Measurements from ENCODE around the gene SLCO4A1.
"Not testable (repeated sequence)": the region's sequence is repeated elsewhere in the genome, so short reads cannot be mapped to it uniquely, and the experiment has no call there.

SLCO4A1 gene

DNA sequence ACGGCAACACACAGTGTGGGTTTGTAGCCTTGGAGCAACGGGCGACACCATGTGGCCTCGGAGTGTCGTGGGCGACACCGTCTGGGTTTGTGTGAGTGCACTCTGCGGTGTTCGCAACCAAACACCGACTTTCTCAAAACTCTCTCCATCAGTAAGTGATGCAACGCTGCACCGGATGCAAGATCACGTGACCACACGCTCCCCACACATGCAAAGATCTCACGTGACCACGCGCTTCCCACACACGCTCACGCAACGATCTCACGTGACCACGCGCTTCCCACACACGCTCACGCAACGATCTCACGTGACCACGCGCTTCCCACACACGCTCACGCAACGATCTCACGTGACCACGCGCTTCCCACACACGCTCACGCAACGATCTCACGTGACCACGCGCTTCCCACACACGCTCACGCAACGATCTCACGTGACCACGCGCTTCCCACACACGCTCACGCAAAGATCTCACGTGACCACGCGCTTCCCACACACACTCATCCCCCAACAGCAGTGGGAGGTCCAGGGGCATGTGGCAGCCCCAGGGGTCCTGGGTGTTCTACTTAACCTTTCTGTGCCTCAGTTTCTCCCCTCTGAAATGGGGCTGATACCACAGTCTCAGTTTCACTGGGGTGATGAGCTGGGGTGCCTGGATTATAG lies 41.5 kb downstream of the SLCO4A1 start:
- not testable (repeated sequence) for DNase-seq (ENCODE audit: low read depth in 1 of 2, low spot score in 1 of 2)

DNA sequence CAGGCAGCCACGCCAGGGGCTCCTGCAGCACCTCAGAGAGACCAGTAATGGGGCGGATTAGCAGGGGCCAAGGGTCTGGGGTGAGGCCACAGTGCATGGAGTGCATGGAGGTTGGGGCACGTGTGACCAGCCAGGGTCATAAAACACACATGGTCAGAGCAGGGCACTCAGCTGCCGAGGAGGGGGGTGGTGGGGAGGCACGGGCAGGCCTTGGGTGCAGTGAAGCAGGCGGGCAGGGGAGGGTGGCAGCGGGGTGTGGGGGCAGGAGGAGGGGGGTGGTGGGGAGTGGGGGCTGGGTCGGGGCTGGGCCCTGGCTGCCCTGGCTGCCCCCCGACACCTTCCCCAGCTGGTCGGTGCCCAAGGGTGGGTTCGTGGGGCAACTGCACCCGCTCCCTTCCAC lies 42.7 kb downstream of the SLCO4A1 start:
- no peak for DNase-seq (ENCODE audit: low read depth in 1 of 2, low spot score in 1 of 2)

DNA sequence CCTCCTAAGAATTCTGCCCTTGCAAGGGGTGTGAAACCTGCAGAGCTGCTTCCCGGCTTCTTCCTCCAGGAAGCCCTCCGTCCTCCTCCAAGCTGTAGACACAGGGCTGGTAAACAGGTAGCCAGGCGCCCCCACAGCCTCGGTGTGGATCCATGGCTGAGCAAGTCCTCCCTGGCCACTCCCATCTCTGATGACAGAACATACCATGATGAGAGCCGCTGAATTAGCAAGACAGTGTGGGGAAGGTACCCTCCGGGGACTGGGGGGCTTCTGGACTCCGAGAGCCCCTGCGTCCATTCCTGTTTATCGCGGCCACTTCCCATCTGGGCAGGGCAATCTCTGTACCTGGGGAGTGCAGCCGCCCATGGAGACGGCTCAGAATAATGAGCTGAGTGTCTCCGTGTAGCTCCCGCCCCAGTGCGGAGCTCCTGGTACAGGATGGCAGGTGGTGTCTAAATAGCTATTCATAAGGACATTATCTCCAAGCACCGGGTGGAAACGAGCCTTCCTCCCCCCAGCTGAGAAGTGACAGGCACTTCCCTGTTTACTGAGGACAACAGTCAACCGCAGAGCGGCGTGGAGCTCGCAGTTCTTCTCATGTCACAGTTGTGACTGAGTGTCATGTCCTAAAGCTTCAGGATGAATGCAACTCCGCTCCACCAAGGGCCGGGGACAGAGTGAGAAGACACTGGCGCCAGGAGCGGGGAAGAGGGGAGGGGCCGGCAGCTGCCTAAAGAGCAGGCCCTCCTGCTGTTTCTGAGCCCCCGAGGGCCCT lies 43.7 kb downstream of the SLCO4A1 start:
- no peak for DNase-seq (ENCODE audit: low read depth in 1 of 2, low spot score in 1 of 2)

DNA sequence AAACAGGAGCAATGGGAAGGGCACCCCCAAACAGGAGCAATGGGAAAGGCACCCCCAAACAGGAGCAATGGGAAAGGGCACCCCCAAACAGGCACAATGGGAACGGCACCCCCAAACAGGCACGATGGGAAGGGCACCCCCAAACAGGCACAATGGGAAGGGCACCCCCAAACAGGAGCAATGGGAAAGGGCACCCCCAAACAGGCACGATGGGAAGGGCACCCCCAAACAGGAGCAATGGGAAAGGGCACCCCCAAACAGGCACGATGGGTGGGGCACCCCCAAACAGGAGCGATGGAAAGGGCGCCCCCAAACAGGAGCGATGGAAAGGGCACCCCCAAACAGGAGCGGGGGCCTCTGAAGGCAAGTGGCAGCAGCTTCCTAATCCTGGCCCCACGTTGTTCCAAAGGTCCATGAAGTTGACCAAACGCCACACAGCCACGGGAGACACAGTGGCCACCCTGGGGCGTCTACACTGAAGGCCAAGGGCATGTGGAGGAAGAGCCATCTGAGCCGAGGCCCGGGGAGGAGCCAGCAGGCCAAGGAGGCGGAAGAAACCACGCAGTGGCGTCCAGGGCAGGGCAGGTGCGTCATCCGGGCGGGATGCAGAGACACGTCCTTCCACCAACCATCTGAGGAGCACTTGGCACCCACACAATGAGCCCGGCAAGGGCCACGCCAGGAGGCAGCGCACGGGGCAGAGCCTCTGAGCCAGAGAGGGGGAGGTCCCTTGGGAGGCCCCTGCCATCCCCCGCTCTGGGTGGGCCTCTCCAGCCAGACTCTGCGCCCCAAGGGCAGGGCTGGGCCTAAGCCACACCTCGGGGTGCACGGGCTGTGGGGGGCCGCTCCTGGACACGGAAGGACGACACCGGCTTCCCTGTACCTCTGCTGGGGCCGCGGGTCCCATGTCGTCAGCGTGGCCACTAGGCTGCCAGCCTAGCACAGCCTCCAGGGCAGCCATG lies 44.8 kb downstream of the SLCO4A1 start:
- DNase-seq (ENCODE audit: low read depth in 1 of 2, low spot score in 1 of 2): no peak

DNA sequence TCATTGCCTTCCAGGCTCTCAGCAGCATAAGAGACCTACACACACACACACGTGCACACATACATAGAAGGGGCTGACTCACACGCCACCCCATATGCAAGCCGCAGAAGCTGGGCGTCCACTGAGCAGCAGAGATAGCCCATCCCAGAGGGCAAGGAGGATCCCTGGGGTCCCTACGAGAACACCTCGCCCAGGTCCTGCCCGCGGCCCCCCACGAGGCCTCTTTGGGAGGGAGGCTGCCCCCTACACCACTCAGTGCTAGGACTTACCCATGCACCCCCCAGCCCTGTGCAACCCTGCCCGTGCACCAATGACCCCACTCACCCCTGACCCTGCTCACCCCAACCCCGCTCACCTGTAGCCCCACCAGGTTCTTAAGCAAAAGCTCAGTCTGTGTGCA lies 45.8 kb downstream of the SLCO4A1 start:
- no peak for DNase-seq (ENCODE audit: low read depth in 1 of 2, low spot score in 1 of 2)

DNA sequence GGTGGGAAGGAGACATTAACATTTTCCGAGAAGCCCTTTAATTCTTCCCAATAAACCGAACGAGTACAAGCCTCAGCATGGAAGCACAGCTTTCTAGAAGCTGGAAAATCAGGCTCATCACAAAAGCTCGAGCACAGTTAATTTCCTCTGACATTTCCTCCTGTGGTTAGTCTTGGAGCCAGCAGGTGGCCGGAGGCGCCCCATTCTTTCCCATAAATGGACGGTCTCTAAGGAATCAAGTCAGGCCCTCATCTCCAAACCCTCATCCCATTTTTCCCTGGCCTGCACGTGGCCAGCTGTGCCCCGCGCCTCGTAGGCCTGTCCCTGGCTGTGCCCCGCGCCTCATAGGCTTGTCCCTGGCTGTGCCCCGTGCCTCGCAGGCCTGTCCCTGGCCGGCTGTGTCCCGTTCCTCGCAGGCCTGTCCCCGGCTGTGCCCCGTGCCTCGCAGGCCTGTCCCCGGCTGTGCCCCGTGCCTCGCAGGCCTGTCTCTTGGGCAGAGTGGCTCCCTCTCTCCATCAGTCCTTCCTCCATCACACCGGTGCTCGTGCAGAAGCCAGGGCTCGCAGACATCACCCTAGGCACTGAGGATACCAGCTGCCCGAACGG lies 46.7 kb downstream of the SLCO4A1 start:
- no peak for DNase-seq (ENCODE audit: low read depth in 1 of 2, low spot score in 1 of 2)

DNA sequence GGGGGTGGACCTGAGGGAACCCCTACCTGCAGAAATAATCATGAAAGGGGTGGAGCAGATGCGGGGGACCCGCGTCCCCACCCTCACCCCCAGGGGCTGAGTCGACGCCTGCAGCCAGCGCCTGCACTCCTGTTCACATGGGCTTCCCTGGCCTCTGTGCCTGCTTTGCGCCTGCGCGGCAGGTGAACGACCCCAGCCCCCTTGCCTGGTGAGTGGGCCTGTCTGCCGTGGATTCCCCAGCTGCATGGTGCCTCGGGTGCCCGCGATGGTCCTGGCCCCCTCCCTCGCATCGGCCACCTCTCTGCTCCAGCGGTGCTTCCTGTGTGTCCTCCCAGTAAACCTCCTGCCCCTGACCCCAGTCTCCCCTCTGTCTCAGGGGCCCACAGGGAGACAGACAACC lies 47.6 kb downstream of the SLCO4A1 start:
- DNase-seq (ENCODE audit: low read depth in 1 of 2, low spot score in 1 of 2): no peak

DNA sequence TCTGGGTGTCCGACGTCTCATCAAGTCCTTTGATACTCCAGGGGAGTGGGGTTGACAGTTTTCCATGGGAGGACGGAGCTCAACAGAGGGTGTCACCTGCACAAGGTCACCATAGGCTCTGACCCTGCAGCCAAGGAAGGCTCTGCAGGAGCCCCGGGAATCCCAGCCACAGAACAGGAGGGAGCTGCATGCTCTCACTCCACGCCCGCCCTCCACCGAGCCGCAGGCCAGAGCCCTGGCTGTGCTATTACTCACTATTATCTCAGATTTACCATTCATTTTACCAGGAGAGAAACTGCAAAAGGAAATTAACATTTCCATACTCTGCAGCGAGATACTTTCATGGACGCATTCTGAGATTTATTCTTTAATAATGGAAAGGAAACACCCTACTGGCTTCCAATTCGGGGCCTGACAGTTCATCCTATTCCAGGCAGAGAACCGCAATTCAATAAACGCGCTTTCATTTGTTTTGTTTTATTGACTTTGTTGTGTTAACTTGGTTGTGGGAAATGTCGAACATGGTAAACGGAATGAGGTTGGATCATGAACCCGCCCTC lies 48.0 kb downstream of the SLCO4A1 start:
- DNase-seq (ENCODE audit: low read depth in 1 of 2, low spot score in 1 of 2): no peak

DNA sequence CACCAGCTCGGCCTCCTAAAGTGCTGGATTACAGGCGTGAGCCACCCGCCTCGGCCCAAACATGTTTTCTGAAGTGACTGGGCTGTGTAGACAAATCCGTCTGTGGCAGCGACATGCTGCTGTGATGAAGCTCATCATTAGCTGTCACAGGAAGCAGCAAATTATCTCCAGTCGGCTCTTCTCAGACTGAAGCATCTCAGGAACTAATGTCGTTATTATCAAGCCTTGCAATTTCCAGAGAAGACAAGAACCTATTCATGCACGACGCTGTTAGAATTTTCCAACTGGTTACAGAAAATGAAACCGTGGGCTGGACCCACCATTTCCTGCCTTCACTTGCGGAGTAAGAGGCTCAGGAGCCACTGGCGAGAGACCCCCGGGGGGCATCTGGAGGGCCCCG lies 49.2 kb downstream of the SLCO4A1 start:
- DNase-seq (ENCODE audit: low read depth in 1 of 2, low spot score in 1 of 2): no peak

DNA sequence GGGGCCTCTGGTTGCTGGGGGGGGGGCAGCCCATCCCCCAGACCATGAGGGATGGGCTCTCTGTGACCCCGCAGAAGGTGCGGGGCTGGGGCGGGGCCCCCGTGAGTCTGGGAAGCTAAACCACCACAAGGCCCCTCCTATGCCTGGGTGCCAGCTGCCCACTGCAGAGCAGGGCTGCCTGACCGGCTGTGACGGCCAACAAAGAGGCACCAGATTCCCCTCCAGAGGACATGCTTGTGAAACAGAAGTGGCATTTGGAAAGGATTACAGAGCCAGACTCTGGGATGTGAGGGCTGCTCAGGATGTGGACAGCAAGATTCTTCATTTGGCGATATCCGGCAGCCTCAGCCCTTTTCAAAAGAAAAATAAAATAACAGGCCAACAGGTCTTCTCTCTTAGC lies 49.9 kb downstream of the SLCO4A1 start:
- DNase-seq (ENCODE audit: low read depth in 1 of 2, low spot score in 1 of 2): no peak

DNA sequence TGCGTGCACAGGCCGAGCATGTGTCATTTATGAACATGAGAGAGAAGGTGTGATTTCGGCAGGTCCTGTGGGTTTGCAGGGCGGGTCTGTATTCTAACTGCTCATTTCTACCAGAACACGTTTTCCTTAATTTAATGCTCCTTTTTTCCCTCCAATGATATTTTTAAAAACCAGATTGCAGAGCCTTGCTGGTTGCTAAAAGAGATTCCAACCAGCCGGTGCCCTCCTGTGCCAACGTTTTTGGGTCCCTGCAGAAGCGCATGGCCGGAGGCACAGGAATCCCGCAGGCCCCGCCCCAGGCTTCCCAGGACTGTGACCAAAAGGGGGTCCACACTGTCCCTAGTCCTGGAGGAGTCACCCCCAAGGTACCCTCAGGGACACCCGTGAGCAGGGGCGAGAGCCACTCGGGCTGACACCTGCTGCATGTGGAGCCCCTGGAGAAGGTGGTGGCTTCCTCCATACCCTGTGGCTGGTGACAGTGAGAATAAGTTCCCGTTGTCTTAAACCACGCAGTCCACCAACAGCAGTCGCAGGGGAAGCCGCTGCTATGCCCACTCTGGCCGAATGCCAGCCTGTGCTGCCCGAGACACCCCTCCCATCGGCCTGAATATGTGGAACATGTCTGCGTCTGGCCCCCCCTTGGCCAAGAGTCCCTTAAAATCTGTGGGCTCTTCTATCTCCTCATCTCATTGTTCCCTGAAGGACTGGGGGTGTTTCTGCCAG lies 50.7 kb downstream of the SLCO4A1 start:
- no peak for DNase-seq (ENCODE audit: low read depth in 1 of 2, low spot score in 1 of 2)

DNA sequence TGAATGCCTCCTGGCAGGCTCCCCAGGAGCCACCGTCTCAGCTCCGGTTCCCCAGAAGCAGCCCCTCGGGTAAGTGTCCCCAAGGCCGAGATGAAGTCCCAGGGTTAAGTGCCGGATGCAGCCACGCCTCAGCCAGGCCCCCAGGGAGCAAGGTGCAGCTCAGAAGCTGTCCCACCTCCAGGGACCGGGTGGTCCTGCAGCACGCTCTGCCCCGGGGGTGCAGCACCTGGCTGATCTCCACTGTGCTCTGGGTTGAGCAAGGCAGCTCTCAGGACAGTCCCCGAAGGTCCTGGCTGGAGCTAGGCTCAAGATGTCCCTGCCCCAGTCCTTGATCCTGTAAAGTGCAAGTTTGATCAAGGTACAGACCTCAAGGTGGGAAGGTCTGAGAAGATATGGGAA lies 51.2 kb downstream of the SLCO4A1 start:
- DNase-seq (ENCODE audit: low read depth in 1 of 2, low spot score in 1 of 2): no peak

DNA sequence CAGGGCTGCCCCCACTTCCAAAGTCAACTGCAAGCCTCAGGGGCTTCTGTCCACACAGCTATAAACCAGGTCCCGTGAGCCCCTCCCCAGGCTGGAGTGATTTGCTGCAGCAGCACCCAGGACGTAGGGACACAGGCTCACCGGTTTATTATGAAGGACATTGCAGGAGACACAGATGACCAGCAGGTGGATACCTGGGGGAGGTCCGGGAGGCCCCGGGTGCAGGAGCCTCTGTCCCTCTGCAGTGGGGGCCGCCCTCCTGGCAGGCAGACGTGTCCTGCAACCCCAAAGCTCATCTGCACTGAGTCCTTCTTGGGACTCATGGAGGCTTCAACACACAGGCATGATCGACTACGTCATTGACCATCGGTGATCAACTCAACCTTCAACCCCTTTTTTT lies 51.8 kb downstream of the SLCO4A1 start:
- DNase-seq (ENCODE audit: low read depth in 1 of 2, low spot score in 1 of 2): no peak

DNA sequence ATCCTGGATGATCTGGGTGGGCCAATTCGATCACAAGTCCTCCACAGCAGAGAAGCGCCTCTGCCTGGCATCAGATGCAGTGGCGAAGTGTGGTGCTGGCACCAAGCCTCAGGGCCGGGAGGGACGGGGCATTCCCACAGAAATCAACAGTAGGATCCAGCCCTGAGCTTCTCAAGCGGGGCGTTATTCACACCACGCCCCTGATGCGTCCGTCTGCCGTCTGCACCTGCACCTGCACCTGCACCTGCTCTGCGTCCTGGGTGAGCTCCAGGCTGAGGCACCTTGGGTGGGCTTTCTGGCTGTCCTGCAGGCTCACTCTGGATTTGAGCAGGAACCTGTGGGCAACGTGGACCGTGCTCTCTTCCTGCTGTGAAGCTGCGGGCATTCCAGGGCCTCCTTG lies 52.6 kb downstream of the SLCO4A1 start:
- DNase-seq (ENCODE audit: low read depth in 1 of 2, low spot score in 1 of 2): no peak

DNA sequence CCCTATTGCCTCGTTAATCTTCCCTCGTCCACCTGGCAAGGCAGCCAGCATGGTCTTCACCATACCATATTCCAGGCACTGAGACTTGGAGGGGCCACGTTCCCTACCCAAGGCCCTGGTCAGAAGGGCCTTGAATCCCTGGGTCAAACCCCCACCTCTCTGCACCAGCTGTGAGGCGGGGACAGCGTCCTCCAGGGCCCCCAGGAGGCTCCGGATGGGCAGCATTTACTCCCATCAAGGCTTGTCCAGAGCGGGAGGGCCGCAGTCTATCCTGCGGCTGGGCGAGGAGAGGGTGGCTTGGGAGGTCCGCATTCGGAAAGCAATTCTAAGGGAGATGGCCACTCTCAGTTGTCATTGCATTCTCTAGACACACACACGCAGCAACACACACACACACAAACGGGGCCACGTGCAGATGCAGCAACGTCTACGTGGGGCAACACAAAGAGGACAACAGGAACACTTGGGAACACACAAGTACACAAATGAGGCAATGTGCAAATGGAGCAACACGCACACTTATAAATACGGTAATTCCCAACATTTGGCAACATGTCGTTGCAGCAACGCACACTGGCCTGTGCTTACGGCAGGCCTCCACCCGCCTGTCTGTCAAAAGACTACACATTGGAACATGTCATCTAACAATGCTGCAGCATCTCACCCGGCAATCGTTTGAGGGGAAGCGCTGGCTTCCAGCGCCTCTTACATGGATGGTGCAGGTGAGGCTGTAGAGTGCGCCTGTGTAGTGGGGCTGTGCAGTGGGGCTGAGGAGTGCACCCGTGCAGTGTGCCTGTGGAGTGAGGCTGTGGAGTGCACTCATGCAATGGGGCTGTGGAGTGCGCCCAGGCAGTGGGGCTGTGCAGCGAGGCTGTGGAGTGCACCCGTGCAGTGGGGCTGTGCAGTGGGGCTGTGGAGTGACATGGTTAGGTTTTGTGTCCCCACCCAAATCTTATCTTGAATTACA lies 53.4 kb downstream of the SLCO4A1 start:
- DNase-seq (ENCODE audit: low read depth in 1 of 2, low spot score in 1 of 2): no peak

DNA sequence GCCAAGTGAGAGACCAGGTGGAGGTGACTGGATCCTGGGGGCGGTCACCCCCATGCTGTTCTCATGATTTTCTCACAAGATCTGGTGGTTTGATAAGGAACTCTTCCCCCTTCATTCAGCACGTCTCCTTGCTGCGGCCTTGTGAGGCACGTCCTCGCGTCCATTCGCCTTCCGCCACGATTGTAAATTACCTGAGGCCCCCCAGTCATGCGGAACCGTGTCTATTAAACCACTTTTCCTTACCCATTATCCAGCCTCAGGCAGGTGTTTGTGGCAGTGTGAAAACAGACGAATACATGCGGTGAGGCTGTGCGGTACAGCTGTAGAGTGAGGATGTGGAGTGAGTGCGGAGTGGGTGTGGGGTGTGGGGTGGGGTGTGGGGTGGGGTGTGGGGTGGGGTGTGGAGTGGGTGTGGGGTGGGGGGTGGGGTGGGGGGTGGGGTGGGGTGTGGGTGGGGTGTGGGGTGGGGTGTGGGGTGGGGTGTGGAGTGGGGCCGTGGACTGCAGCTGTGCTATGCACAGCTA lies 54.2 kb downstream of the SLCO4A1 start:
- no peak for DNase-seq (ENCODE audit: low read depth in 1 of 2, low spot score in 1 of 2)

DNA sequence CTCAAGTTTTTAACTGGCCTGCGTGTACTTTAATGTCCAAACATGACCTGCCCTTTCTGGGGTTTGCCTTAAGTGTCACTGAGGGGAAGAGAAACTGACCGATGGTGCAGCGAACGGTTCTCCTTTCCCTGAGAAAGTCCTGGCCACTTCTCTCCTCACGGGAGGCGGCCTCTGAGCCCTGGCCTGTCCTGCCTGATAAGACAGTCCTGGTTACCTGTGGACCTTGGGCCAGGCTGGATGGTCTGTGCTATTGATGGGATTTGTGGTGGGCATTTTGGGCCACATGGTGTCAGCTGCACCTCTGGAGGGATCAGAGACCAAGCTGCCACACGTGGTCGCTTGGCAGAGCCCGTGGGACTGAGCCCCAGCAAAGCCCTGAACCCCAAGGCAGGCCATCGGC lies 54.7 kb downstream of the SLCO4A1 start:
- DNase-seq (ENCODE audit: low read depth in 1 of 2, low spot score in 1 of 2): no peak

DNA sequence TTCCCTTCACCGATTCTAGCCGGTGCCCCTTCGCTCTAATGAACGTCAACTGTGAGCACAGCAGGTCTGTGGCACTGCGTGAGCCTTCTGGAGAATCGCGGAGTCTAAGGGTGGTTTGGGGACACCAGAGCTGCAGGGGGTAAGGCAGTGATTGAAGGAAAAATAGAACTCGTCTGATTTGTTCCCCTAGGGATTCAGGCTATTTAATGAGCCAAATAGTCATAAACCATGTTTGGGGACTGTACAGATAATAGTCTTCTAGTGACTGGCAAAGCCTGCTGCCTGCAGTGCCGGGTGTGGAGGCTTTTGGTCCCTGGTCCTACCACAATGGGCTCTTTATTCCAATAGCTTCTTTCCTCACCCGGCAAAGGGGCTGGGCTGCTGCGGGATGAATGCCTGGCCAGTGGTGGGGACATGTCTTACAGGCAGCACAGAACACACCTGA lies 55.2 kb downstream of the SLCO4A1 start:
- DNase-seq (ENCODE audit: low read depth in 1 of 2, low spot score in 1 of 2): no peak

DNA sequence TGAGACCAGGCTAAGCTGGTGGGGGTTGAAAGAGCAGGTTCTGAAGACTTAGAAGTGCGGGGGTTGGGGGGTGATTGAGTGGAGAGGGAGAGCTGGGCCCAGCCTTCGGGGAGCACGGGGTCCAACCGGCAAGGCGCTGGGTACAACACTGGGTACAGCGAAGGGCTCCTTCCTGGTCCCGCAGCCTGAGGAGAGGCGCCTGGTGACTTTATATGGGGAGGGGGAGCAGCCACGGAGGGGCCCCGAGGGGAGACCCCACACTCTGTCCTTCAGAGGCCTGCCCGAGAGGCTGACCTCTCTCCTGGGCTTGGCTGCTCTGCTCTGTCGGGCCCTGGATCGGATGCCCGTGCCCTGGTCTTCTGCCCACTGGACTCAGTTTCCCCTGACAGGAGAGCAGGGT lies 55.9 kb downstream of the SLCO4A1 start:
- no peak for DNase-seq (ENCODE audit: low read depth in 1 of 2, low spot score in 1 of 2)

Data from activated CD4-positive, alpha-beta T cell treated with anti-CD3 and anti-CD28 coated beads, Interleukin-2, amount 50 U/mL, for 24 hours (primary cell).